HG03342 (cell line): ENCODE data around the gene VMP1.

Experiments used
- ATAC-seq: cut with Tn5 transposase; IDR thresholded peaks from one replicate; pipeline ENCODE4 v1.9.1; 2021; ENCODE audit warnings: mild to moderate bottlenecking, moderate library complexity; ENCODE audit not compliant: unreplicated experiment

Gene VMP1

GRCh38 chr17:59707149-59707970 lies at the start of gene VMP1, which contains the start of gene PTRH2:
Gene VMP1, plus strand, starts transcription at chr17:59707654. Its CDS starts 23,793 bp downstream, at chr17:59731447.
Gene PTRH2, minus strand, starts transcription at chr17:59707430. Its CDS starts 9,452 bp downstream, at chr17:59697978.
- ATAC-seq: peak; percentile 93

GRCh38 chr17:59666235-59666634 lies 41.2 kb upstream of the VMP1 start:
- ATAC-seq: no peak

GRCh38 chr17:59668816-59669215 lies 38.6 kb upstream of the VMP1 start:
- no peak for ATAC-seq

GRCh38 chr17:59669411-59669810 lies 38.0 kb upstream of the VMP1 start:
- ATAC-seq: no peak

- ATAC-seq: no peak
Measured at GRCh38 chr17:59669944-59670343, 37.5 kb upstream of the VMP1 start.

GRCh38 chr17:59671386-59671785 lies 36.1 kb upstream of the VMP1 start:
- ATAC-seq: no peak

GRCh38 chr17:59675231-59675630 lies 32.2 kb upstream of the VMP1 start:
- no peak for ATAC-seq

GRCh38 chr17:59676716-59677115 lies 30.7 kb upstream of the VMP1 start:
- no peak for ATAC-seq

- no peak for ATAC-seq
Measured at GRCh38 chr17:59678918-59679317, 28.5 kb upstream of the VMP1 start.

- no peak for ATAC-seq
Measured at GRCh38 chr17:59680314-59680713, 27.1 kb upstream of the VMP1 start.

GRCh38 chr17:59683283-59683682 lies 24.2 kb upstream of the VMP1 start:
- no peak for ATAC-seq

GRCh38 chr17:59684967-59685366 lies 22.5 kb upstream of the VMP1 start:
- ATAC-seq: no peak

- no peak for ATAC-seq
Measured at GRCh38 chr17:59688008-59688407, 19.4 kb upstream of the VMP1 start.

- ATAC-seq: no peak
Measured at GRCh38 chr17:59688496-59688895, 19.0 kb upstream of the VMP1 start.

- no peak for ATAC-seq
Measured at GRCh38 chr17:59693582-59693981, 13.9 kb upstream of the VMP1 start.

GRCh38 chr17:59694344-59694743 lies 13.1 kb upstream of the VMP1 start:
- ATAC-seq: no peak

- no peak for ATAC-seq
Measured at GRCh38 chr17:59695945-59696681, 11.3 kb upstream of the VMP1 start.

- ATAC-seq: no peak
Measured at GRCh38 chr17:59696682-59697277, 10.7 kb upstream of the VMP1 start.

GRCh38 chr17:59698143-59698542 lies 9.3 kb upstream of the VMP1 start:
- no peak for ATAC-seq

- no peak for ATAC-seq
Measured at GRCh38 chr17:59699218-59699617, 8.2 kb upstream of the VMP1 start.

- no peak for ATAC-seq
Measured at GRCh38 chr17:59699786-59700185, 7.7 kb upstream of the VMP1 start.

- ATAC-seq: no peak
Measured at GRCh38 chr17:59702304-59702703, 5.2 kb upstream of the VMP1 start.
